OCI-LY3 (cell line): ENCODE results near the gene DNAJC13.

ENCODE experiments used
- CTCF ChIP-seq: fragments of 200-600, 300-600 bp; sonication (generic); IDR thresholded peaks from 2 replicates; pipeline ENCODE4 v1.5.1; 2014; ENCODE audit warnings: antibody characterized with exemption, low read length, low read depth
- EZH2phosphoT487 ChIP-seq: fragments of 200-600 bp; shearing (Covaris generic); IDR thresholded peaks from 2 replicates; pipeline ENCODE4 v1.6.1; 2018; ENCODE audit warnings: antibody characterized with exemption, mixed run types, low read depth

DNA sequence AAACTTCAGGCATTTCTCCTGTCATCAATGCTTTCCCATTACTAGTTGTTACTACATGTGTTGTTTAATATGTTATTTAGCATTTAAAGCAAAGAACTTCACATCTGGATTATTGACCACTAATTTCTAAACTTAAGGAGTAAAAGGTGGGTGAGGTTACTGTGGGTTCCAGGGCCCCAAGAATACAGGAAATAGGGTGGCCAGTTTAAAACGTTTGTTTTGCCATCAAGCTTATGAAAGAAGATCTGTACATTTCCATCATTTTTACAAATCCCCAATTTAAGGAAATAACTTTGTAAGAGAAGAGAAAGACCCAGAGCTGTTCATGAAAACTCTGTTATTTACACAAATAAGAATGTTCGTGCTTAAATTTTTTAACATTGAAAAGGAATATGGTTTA is 125.3 kb downstream of the DNAJC13 start:
- TF ChIP-seq CTCF (no peak), EZH2phosphoT487 (no peak)
